Inferior parietal cortex (tissue), 1 donor: ENCODE measurements around the gene BRD7.

Experiments used
- DNase-seq: peaks from one replicate; pipeline ENCODE4 v3.0.0-alpha.2; 2016; ENCODE audit errors: extremely low spot score

Gene BRD7

GRCh38 chr16:50288920-50289319 lies 79.9 kb downstream of the BRD7 start:
- no peak for DNase-seq

GRCh38 chr16:50288026-50288425 lies 80.8 kb downstream of the BRD7 start:
- DNase-seq = no peak

DNA sequence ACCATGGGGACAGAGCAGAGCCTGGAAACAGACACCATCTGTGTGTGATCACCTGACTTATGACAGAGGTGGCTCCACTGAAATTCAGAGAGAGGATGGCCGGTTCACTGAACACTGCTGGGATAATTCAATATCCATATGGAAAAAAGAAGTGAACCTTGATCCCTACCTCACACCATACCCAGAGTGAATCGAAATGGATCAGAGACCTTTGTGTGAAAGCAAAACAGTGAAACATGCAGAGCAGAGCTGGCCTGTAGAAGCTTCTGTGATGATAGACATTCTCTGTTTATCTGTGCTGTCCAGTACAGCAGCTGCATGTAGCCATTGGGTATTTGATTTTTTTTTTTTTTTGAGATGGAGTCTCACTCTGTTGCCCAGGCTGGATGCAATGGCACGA lies 82.1 kb downstream of the BRD7 start:
- DNase-seq = no peak

GRCh38 chr16:50285406-50286003 lies 83.3 kb downstream of the BRD7 start:
- no peak for DNase-seq

DNA sequence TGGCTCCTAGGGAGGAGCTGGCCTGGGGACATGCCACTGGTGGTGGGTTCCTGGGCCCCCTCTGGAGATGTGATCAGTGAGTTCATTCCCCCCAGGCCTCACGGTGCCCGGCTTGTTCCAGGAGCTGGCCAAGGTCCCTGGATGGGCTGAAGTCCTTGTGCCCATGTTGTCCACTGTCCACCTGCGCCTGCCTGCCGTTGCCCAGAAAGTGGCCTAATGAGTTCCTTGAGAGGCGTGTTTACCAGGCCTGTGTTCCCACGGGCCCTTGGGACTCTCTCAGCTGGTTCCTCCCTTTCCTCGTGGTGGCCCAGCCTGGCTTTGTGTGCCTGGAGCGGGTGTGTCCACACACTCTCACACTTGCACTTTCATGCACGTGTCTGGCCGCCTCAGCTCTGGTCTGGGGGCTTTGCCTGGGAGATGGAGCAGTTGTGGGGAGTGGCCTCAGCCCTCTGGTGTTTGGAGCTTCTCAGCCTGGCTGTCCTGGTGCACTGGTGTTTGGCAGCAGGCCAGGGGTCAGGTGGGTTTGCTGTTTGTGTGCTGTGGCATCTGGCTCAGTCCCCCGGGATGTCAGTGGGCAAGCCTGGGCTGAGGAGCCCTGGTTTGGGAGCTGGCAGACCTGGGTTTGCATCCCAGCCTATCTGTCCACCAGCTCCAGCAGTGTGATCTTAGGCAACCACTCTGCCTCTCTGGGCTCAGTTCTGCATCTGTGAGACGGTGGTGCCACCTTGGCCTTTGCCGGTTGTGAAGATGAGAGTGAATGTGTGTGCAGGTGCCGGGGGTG lies 84.5 kb downstream of the BRD7 start:
- DNase-seq = no peak

DNA sequence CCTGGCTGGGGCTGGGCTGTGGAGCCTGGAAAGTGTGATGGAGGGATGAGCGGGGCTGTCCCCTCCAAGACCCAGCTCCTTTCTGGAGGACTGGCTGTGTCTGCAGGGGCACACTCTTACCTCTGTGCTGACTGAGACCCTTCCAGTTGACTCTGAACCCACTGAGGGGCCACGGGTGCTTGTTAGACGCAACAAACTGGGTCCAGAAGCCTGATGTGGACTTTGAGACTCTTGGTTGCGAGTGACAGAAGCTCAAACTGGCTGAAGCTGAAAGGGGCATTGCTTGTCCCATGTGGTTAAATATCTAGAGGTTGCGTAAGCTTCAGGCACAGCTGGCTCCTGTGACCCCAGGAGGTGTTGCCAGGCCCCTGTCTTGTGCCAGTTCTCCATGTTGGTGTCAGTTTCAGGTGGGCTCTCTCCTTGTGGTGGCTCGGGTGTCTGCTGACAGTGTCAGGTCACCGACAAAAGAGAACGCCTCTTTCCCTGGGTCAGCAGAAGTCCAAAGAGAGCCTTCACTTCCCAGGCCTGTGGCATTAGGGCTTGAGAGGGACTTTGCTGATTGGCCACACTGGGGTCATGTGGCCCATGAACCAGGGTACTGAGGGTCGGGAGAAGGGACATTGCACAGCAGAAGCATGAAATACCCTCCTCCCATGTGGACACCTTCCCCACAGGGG lies 85.7 kb downstream of the BRD7 start:
- DNase-seq = no peak

DNA sequence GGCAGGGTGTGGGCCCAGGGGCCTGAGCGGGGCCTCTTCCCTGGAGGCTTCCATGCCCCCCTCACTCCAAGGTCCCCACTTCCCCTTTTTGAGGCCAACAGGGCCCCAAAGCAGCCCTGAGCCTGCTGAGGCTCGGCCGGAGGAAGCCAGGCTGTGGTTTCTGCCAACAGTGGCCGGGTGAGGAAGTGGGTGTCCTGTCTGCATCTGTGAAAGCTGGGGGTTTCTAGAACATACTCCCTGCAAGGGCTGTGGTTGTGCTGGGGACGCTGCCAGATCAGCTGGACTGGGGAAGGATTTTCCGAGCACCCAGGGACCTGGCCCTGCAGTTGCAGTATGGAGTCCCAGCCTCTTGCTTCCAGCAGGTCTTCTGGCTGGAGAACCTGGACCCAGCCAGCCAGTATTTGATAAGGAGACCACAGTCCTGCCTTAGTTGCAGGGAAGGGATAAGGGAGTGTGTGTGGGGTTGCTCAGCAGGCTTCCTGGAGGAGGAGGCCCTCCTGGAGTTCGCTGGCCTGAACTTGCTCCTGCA lies 86.7 kb downstream of the BRD7 start:
- peak; percentile 16 for DNase-seq

GRCh38 chr16:50281391-50282009 lies 87.3 kb downstream of the BRD7 start:
- DNase-seq = no peak

DNA sequence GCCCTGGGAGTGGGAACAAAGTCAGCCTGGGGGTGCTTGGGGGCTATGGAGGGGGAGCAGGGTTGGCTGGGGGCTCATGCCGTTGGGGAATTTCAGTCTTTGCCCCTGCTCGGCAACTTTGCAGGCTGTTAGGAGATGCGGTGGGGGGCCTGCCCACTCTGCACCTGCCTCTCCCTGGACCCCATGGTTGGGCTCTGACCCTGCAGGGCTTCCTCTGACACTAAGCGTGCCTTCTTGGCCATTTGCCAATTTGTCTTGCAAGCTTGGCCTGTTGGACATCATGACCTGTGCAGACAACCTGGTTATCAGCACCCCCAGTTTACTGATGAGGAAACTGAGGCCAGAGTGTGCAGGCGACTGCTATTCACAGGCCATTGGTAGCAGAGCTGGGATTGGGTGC lies 87.9 kb downstream of the BRD7 start:
- no peak for DNase-seq

- no peak for DNase-seq
These were observed 89.3 kb downstream of the BRD7 start for GRCh38 chr16:50279504-50279865.

GRCh38 chr16:50278251-50278650 lies 90.5 kb downstream of the BRD7 start:
- no peak for DNase-seq

GRCh38 chr16:50276801-50277555 lies 91.8 kb downstream of the BRD7 start:
- no peak for DNase-seq

- DNase-seq = no peak
These were observed 92.5 kb downstream of the BRD7 start for GRCh38 chr16:50276326-50276640.

DNA sequence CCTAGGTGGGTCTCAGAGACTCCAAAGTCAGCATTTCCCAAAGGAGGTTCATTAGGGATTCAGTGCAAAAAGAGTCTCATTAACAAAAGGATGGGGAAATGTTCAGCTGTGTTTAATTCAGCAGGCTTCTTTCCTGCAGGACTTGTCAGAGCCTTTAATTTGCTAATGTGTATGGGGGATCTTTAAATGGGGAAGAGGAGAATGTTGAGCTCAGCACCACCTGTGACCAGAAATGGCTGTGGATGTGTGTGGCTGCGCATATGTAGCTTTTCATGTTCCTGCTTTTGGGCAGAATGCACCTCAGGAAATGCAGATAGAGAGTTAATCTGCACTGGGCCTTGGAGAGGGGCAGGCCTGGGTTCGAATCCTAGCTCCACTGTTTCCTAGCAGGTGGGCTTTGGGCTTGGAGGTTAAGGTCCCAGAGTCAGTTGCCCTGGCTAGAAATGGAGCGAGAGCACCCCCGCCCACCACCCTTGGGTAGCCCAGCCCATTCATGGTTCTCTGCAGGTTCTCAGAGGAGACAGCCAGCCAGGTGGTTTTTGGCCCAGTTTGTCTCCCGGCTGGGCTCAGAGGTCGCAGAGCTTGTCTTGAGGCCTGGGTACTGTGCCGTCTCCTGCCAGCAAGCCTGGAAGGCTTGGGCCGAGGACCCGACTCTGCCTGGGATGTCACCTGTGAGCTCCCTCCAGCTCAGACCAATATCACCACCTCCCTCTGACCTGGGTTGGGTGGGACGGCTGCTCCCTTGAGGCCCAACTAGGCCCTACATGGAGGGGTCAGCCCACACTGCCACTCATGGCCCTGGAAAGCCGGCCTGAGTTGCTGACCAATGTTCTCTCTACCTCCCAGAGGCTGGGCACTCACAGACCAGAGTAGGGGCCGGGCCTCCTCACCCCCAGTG lies 93.1 kb downstream of the BRD7 start:
- DNase-seq = no peak

DNA sequence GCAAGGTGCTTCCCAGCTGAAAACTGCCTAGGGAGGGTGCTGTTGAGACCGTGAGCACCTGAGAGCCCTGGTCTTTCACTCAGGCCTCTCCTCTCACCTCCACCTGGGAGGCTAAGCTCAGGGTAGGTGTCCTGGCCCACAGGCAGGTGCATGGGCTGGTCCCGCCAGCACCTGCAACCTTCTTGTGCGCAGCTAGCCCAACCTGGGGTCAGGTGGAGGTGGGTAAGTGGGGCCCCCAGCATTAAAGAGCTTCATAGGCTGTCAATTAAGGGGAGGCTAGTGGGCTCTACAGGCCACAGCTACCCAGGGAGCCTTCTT lies 93.7 kb downstream of the BRD7 start:
- no peak for DNase-seq

- DNase-seq = no peak
These were observed 94.3 kb downstream of the BRD7 start for GRCh38 chr16:50274326-50275097.

- no peak for DNase-seq
These were observed 94.9 kb downstream of the BRD7 start for GRCh38 chr16:50273888-50274325.

DNA sequence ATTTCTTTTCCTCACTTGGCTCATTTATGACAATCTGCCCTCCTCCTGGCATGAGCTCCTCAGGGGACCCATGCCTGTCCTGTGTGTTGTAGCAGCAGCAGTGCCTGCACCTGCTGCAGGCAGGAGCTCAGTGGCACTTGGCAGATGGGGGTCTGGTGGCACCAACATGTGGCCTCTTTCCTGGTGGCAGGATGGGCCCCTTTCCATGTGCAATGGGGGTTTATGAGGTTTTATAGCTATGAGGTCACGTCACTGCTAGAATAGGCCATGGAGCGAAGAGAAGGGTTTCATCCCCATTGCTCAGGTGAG lies 95.5 kb downstream of the BRD7 start:
- DNase-seq = no peak

- no peak for DNase-seq
These were observed 96.0 kb downstream of the BRD7 start for GRCh38 chr16:50272687-50273381.

- DNase-seq = no peak
These were observed 96.6 kb downstream of the BRD7 start for GRCh38 chr16:50272111-50272571.
